GM11168 (cell line): ENCODE data around the gene CPEB3.
"Not testable (repeated sequence)": the region's sequence is repeated elsewhere in the genome, so short reads cannot be mapped to it uniquely, and the experiment has no call there.

Source experiments
- in situ Hi-C: fragments of 300-500 bp; cut with MboI; formaldehyde crosslinking; loops from one replicate; pipeline ENCODE4 v1.12.0; 2022; ENCODE audit warnings: low sequenced_read_pairs; ENCODE audit not compliant: unreplicated experiment

Gene CPEB3

GRCh38 chr10:92062273-92062672 is 228.6 kb downstream of the CPEB3 start:
- in situ Hi-C loops, result no loop called here

DNA sequence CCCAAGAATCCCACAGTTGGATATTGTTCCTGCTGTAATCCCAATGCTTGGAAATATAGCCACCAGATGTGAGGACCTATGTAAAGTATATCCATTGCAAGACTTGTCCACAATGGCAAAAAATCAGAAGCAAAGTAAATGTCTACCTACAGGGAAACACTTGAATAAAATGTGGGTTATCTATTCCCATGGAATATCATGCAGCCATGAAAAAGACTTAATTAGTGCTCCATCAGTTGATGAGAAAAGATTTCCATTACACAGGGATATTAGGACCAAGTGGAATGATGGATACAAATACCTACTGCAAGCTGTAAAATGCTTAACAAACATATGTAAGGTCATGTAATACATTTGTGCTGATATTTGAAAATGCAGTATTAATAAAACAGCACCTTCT is 236.1 kb downstream of the CPEB3 start:
- in situ Hi-C loops, result no loop called here

DNA sequence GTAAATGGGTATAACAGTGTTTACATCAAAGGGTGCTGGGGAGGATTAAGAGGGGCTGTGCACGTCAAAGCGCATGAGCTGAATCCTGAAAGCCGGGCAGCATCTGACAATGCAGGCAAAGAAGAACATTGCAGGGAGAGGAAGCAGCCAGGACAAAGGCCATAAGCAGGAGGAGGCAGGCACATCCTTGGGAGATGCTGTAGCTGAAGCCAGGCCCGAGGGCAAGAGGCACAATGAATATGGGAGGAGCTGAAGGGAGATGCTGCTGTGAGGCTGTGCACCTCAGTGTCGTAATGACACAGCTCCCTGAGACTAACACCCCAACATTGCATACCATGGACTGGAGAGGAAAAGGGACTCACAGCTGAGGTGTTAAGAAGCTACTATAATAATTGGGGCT is 238.1 kb downstream of the CPEB3 start:
- in situ Hi-C loops, result no loop called here

DNA sequence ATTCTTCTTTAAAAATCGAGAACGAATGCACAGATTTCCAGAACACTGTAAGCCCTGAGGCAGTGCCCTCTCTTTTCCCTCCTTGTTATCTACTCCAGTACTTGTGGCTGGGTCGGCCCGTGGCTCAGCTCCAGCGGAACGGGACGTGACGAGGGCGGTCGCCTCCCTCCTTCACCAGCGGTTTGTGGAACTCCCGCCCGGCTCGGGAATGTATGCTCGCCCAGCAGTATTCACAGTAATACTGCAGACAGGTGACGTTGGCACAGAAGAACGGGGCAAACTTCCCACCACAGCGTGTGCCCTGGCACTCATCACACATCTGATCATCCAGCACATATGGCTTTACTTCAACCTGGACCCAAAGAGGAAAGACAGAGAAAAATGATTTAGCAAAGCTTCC is 238.8 kb downstream of the CPEB3 start:
- in situ Hi-C loops, result no loop called here

GRCh38 chr10:92047215-92047614 is 243.7 kb downstream of the CPEB3 start:
- in situ Hi-C loops, result no loop called here

- in situ Hi-C loops, result no loop called here
Measured at GRCh38 chr10:92045641-92046106, 245.2 kb downstream of the CPEB3 start.

DNA sequence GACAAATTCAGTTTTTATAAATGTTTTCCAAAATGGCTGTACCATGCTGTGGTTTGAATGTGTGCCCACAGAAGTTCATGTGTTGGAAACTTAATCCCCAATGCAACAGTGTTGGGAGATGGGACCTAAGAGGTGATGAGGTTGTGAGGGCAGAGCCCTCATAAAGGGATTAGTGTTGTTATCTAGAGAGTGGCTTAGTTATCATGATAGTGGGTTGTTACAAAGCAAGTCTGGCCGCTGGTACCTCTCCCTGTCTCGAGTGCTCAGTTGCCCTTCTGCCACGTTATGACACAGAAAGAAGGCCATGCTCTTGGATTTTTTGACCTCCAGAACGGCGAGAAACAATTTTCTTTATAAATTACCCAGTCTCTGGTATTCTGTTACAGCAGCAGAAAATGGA is 248.3 kb downstream of the CPEB3 start:
- in situ Hi-C loops, result no loop called here

DNA sequence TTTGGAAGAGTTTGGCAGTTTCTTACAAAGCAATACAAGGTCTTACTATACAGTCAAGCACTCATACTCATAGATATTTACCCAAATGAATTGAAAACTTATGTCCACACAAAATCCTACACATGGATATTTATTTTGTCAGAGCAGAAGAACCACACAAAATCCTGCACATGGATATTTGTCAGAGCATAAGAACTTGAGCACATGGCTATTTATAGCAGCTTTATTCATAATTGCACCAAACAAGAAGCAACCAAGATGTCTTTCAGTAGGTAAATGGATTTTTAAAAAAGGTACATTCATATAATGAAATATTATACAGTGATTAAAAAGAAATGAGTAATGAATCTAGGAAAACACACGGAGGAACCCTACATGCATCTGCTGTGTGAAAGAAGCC is 251.9 kb downstream of the CPEB3 start:
- in situ Hi-C loops, result no loop called here

DNA sequence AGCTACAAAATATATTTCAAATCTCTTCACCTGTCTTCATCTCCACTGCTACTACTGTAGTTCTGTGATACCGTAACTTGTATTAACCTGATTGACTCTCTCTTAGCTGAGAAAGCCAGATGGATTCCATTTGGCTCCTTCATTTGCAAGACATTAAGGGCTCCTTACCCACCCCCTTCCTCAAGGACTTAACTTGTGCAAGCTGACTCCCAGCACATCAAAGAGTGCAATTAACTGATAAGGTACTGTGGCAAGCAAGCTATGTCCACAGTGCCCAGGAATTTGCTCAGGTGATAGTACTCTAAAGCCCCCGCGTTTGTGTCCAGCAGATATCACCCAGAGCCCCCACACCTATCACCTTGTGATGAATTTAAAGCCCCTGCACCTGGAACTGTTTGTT is 257.8 kb downstream of the CPEB3 start:
- in situ Hi-C loops, result not testable (repeated sequence)

DNA sequence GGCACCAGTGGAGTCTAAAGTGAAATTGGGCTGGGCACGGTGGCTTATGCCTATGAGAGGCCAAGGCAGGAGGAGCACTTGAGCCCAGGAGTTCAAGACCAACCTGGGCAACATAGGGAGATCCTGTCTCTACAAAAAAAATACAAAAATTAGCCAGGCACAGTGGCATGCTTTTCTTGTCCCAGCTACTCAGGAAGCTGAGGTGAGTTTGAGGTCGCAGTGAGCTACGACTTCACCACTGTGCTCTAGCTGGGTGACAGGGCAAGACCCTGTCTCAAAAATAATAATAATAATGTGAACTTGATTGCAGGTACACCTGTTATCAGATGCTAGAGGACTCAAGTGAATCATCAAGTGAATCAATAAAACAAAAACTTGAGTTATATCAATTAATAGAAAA is 259.3 kb downstream of the CPEB3 start:
- in situ Hi-C loops, result no loop called here

DNA sequence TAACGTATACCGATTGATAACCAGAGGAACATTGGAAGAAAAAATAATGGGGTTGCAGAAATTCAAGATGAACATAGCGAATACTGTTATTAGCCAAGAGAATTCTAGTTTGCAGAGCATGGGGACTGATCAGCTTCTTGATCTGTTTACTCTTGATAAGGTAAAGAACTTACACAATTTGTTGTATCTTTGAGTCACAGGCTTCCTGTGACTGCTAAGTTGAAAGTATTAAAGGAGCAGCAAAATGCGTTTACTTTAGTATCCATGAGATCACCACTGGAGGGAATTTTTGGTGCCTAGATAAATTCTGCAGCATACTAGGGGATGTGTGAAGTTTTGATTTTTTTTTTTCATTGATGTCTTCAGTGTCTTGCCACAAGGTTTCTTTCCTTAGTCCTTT is 263.7 kb downstream of the CPEB3 start:
- in situ Hi-C loops, result no loop called here

GRCh38 chr10:92025340-92025739 is 265.5 kb downstream of the CPEB3 start:
- in situ Hi-C loops, result not testable (repeated sequence)

DNA sequence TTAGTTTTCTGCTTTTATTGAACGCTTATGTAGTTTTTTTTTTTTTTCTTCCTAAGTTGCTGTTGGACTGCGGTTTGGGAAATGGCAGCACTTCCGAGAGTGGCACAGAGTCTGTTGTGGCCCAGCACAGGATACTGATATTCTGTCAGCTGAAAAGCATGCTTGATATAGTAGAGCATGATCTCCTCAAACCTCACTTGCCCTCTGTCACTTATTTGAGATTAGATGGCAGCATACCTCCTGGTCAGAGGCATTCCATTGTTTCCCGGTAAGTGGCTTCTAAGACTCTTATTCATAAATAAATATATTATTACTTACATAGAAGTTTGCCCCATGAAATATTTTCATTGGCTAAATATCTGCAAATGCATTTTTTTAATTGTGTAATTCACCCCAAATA is 266.2 kb downstream of the CPEB3 start:
- in situ Hi-C loops, result no loop called here

DNA sequence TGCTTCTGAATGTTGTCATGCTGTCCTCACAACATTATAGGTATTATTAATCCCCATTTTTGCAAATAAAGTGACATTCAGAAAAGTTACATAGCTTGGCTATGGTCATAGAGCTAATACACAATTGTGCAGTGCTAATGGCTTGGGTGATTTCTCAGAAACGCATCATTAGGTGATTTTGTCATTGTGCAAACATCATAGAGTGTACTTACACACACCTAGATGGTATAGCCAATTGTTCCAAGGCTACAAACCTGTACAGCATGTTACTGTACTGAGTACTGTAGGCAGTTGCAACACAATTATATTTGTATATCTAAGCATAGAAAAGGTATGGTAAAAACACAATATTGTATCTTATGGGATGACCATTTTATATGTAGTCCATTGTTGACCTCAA is 276.3 kb downstream of the CPEB3 start:
- in situ Hi-C loops, result no loop called here

- in situ Hi-C loops, result no loop called here
Measured at GRCh38 chr10:92011560-92012214, 279.2 kb downstream of the CPEB3 start.

DNA sequence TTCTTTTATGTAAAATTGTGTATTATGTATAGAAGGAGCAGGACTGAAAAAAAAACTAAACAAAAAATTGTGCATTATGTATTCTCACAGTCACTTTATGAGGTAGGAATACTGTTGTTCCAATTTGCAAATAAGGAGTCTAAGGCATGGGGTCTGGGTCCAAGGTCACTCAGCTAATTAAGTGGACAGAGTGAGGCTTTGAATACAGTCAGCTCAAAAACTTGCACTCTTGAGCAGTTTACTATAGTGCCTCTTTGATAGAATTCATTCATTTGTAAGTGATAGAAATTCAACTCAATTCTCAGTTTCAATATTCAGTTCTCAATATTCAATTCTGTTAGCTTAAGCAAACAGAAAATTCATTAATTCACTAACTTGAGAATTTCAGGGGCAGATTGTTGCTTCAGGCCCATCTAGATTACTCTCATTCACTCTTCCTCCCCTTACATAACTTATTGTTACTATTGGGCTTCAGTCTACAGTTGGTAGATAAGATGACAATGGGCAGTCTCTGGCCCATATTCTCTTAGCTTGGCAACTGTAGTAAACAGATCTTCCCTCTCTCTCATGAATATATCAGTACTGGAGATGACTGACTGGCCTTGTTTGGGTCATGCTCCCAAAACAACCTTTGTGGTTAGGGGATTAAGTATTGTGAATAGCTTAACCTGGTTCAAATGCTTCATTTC is 280.7 kb downstream of the CPEB3 start:
- in situ Hi-C loops, result no loop called here

DNA sequence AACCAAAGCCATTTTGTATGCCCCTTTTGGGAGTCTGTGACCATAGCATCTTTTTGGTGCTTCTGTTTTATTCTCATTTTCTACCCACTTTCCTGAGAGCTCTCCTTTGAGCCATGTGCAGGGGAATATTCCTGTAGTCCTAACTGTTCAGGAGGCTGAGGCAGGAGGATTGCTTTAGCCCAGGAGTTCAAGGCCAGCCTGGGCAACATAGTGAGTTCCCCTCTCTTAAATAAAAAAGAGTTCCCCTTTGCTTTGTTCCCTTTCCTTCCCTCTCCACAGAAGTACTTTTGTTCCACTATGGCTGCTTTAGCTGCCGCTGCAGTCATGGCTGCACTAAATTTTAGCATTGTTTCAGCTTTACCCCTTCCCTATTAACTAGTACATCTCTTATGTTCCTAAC is 281.4 kb downstream of the CPEB3 start:
- in situ Hi-C loops, result no loop called here

GRCh38 chr10:92005978-92006377 is 284.9 kb downstream of the CPEB3 start:
- in situ Hi-C loops, result no loop called here

DNA sequence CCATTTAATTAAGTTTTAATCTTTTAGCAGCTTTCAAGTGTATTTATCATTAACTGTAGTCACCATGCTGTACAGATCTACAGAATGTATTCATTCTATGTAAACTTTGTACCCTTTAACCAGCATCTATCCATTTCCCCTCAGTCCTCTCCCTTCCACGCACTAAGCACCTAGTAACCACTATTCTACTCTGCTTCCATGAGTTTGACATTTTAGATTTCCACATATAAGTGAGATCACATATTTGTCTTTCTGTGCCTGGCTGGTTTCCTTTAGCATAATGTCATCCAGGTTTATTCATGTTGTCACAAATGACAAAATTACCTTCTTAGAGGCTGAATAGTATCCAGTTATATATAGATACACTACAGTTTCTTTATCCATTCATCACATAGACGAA is 287.6 kb downstream of the CPEB3 start:
- in situ Hi-C loops, result no loop called here

- in situ Hi-C loops, result no loop called here
Measured at GRCh38 chr10:92001995-92002394, 288.9 kb downstream of the CPEB3 start.

- in situ Hi-C loops, result no loop called here
Measured at GRCh38 chr10:92001581-92001980, 289.3 kb downstream of the CPEB3 start.
